Natural killer cell (primary cell): ENCODE measurements around the gene SORBS1. TPM values are rescaled to one million over a fixed set of nuclear protein-coding genes. Genes with fewer than 3 reads are reported as not detected.

ENCODE experiments used
- ATAC-seq, 3 donors: fragments of 150-1000 bp in 2 of 3; fragments of 200-7000 bp in 1 of 3; cut with Tn5 transposase; 1 replicate in 1 of 3; 2 replicates in 2 of 3; pipeline ENCODE4 v1.10.0; 2021; ENCODE audit warnings: mild to moderate bottlenecking in 2 of 3, moderate library complexity in 2 of 3
- DNase-seq, 2 donors: peaks; one replicate each; pipeline versions ENCODE4 v3.0.0 to v3.0.0-alpha.2; 2013 to 2021; ENCODE audit warnings: mixed read lengths in 1 of 2
- H3K27ac ChIP-seq: one replicate; pipeline ENCODE4 v1.5.1; 2013; ENCODE audit warnings: mild to moderate bottlenecking, low read length
- H3K27me3 ChIP-seq: one replicate; pipeline ENCODE4 v1.6.1; 2013; ENCODE audit warnings: low read length; ENCODE audit not compliant: control insufficient read depth, insufficient read depth
- H3K36me3 ChIP-seq: one replicate; pipeline ENCODE4 v1.6.1; 2013; ENCODE audit warnings: low read length; ENCODE audit not compliant: control insufficient read depth, insufficient read depth
- H3K4me1 ChIP-seq: one replicate; pipeline ENCODE4 v1.6.1; 2013; ENCODE audit warnings: low read length; ENCODE audit not compliant: control insufficient read depth, insufficient read depth
- H3K4me3 ChIP-seq: one replicate; pipeline ENCODE4 v1.5.1; 2013; ENCODE audit warnings: low read length
- H3K9me3 ChIP-seq: one replicate; pipeline ENCODE4 v1.6.1; 2013; ENCODE audit warnings: low read length; ENCODE audit not compliant: control insufficient read depth, insufficient read depth
- H3K27ac Mint-ChIP-seq, 2 donors: one replicate each; pipeline ENCODE4 v1.8.0; 2022; ENCODE audit warnings: mild to moderate bottlenecking in 2 of 2, mixed read lengths in 2 of 2, moderate library complexity in 1 of 2
- H3K27me3 Mint-ChIP-seq, 2 donors: one replicate each; pipeline ENCODE4 v1.8.0; 2022; ENCODE audit warnings: low read depth in 2 of 2, mixed read lengths in 2 of 2
- H3K36me3 Mint-ChIP-seq: one replicate; pipeline ENCODE4 v1.8.0; 2022; ENCODE audit warnings: mixed read lengths
- H3K4me1 Mint-ChIP-seq, 2 donors: one replicate each; pipeline ENCODE4 v1.8.0; 2022; ENCODE audit warnings: mixed read lengths in 2 of 2
- H3K4me3 Mint-ChIP-seq: one replicate; pipeline ENCODE4 v1.8.0; 2022; ENCODE audit warnings: mild to moderate bottlenecking, moderate library complexity, mixed read lengths
- H3K9me3 Mint-ChIP-seq, 2 donors: one replicate each; pipeline ENCODE4 v1.8.0; 2022; ENCODE audit warnings: mixed read lengths in 2 of 2
- CTCF ChIP-seq: fragments of 200-600 bp; IDR thresholded peaks from one replicate; pipeline ENCODE4 v1.8.0; 2022; ENCODE audit warnings: antibody characterized with exemption
- WGBS: methylation state at CpG from one replicate; pipeline ENCODE4 v1.1.7; 2013; ENCODE audit warnings: missing lambda C conversion rate; ENCODE audit not compliant: insufficient coverage; 5-methylcytosine and 5-hydroxymethylcytosine counted together
- intact Hi-C: fragments of 100-400 bp; cut with micrococcal nuclease; formaldehyde crosslinking; loops from one replicate; pipeline ENCODE4 v1.14.2; 2022
- total RNA-seq, 4 donors: library from RNA; stranded (reverse); fragments of 120-200 nt in 1 of 4; gene quantifications; one replicate each; pipeline versions ENCODE4 v1.2.3 to v1.2.4, GENCODE V29; 2013 to 2022

The SORBS1 gene
- total RNA-seq, 3 donors from 2014 or later (not counting 1 experiment from before 2014, with no cell fraction given): 2.4 to 5.4 (median 2.8) TPM

- peaks cover 3% of the 10 kb centered on the region for H3K27me3 ChIP-seq
- H3K27me3 Mint-ChIP-seq: peaks cover 25 to 40% of the 10 kb centered on the region in 2 donors
These were observed 17.4 kb upstream of the SORBS1 start for GRCh38 chr10:95578619-95579018.

GRCh38 chr10:95574649-95575365, 13.6 kb upstream of the SORBS1 start:
- DNase-seq (no peak), ATAC-seq (no peak)
- intact Hi-C loops: no loop called here
- H3K27ac ChIP-seq: no peak overlapping the region
- TF ChIP-seq CTCF: no peak
- H3K9me3 ChIP-seq: no peaks in the 10 kb centered on the region
- H3K27ac Mint-ChIP-seq: no peak overlapping the region
- H3K9me3 Mint-ChIP-seq: no peaks in the 10 kb centered on the region
- no peak overlapping the region for H3K4me3 ChIP-seq
- peaks cover 15 to 35% of the 10 kb centered on the region in 2 donors for H3K27me3 Mint-ChIP-seq
- no peaks in the 10 kb centered on the region for H3K36me3 ChIP-seq
- no peaks in the 10 kb centered on the region for H3K4me1 Mint-ChIP-seq
- H3K36me3 Mint-ChIP-seq: no peaks in the 10 kb centered on the region
- no peaks in the 10 kb centered on the region for H3K4me1 ChIP-seq
- no peak overlapping the region for H3K4me3 Mint-ChIP-seq
- 85% methylated on average over 11 of the region's 11 CpGs for WGBS
- peaks cover 3% of the 10 kb centered on the region for H3K27me3 ChIP-seq

More at GRCh38 chr10:95578619-95579018, 17.4 kb upstream of the SORBS1 start:
- no peak for TF ChIP-seq CTCF
- no peak overlapping the region for H3K27ac ChIP-seq
- H3K4me3 Mint-ChIP-seq: no peak overlapping the region
- no peaks in the 10 kb centered on the region for H3K36me3 ChIP-seq
- H3K36me3 Mint-ChIP-seq: no peaks in the 10 kb centered on the region
- no peaks in the 10 kb centered on the region for H3K4me1 ChIP-seq
- H3K9me3 Mint-ChIP-seq: no peaks in the 10 kb centered on the region
- DNase-seq (no peak), ATAC-seq (no peak)
- 100% methylated on average over 1 of the region's 2 CpGs for WGBS
- no peaks in the 10 kb centered on the region for H3K4me1 Mint-ChIP-seq
- no peaks in the 10 kb centered on the region for H3K9me3 ChIP-seq
- no peak overlapping the region for H3K4me3 ChIP-seq
- no peak overlapping the region for H3K27ac Mint-ChIP-seq
- intact Hi-C loops: no loop called here

GRCh38 chr10:95573964-95574604, 12.9 kb upstream of the SORBS1 start:
- no peaks in the 10 kb centered on the region for H3K4me1 ChIP-seq
- Mint-ChIP-seq H3K4me1 (no peaks in the 10 kb centered on the region), H3K27me3 (peaks cover 12 to 34% of the 10 kb centered on the region in 2 donors), H3K9me3 (no peaks in the 10 kb centered on the region), H3K36me3 (no peaks in the 10 kb centered on the region), H3K27ac (no peak overlapping the region), H3K4me3 (no peak overlapping the region)
- ATAC-seq: no peak
- WGBS: 82% methylated on average over 5 of the region's 6 CpGs
- H3K4me3 ChIP-seq: no peak overlapping the region
- TF ChIP-seq CTCF: no peak
- H3K9me3 ChIP-seq: no peaks in the 10 kb centered on the region
- no peak overlapping the region for H3K27ac ChIP-seq
- no peaks in the 10 kb centered on the region for H3K36me3 ChIP-seq
- peaks cover 3% of the 10 kb centered on the region for H3K27me3 ChIP-seq
- no peak for DNase-seq
- intact Hi-C loops: no loop called here
